T47D (cell line): Measurements from ENCODE around the gene GSTO1.

Source experiments
- DNase-seq, 2 experiments: peaks; one replicate each; pipeline versions ENCODE4 v3.0.0 to v3.0.0-alpha.2; 2011 to 2012; ENCODE audit warnings: low read depth in 1 of 2, low spot score in 1 of 2
- JUND ChIP-seq: IDR thresholded peaks from 2 replicates; pipeline ENCODE4 v1.6.1; 2012; ENCODE audit warnings: low read depth
- in situ Hi-C: cut with HindIII; loops from 2 replicates; pipeline ENCODE4 v1.10.0; 2016; ENCODE audit warnings: low sequenced_read_pairs, low pct_unique_long_range_greater_than_20kb

GSTO1 gene

GRCh38 chr10:104255311-104255981, 754 bp downstream of the GSTO1 start:
- no peak for TF ChIP-seq JUND
- in situ Hi-C loops: no loop called here
- DNase-seq: no peak

- in situ Hi-C loops: no loop called here
- TF ChIP-seq JUND: no peak
- DNase-seq: no peak
Observed at GRCh38 chr10:104256335-104256961, 1.8 kb downstream of the GSTO1 start.

DNA sequence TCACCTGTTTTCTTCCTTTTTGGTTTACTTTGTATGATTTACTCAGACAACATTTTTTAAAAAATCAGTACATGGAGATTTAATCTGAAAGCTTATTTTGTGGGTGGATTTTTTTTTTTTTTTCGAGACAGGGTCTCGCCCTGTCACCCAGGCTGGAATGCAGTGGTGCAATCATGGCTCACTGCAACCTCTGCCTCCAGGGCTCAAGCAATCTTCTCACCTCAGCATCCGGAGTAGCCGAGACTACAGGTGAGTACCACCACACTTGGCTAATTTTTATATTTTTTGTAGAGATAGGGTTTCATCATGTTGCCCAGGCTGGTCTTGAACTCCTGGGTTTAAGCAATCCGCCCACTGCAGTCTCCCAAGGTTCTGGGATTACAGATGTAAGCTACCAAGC, 2.5 kb downstream of the GSTO1 start:
- no peak for TF ChIP-seq JUND
- in situ Hi-C loops: no loop called here
- DNase-seq: no peak

DNA sequence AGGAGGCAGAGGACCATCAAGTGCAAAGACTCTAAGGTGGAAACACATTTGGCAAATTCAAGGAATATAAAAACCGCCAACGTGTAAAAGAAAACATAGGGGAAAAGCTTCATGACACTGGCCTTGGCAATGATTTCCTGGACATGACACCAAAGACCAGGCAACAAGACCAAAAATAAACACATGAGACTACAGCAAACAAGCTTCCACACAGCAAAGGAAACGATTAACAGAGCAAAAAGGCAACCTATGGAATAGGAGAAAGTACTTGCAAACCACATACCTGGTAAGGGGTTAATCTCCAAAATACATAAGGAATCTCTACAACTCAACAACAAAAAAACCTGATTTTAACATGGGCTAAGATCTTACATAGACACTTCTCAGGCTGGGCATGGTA, 3.5 kb downstream of the GSTO1 start:
- in situ Hi-C loops: no loop called here

GRCh38 chr10:104259456-104259855, 4.8 kb downstream of the GSTO1 start:
- DNase-seq: no peak
- no peak for TF ChIP-seq JUND
- in situ Hi-C loops: no loop called here

More for the DNA sequence above, 3.5 kb downstream of the GSTO1 start:
- no peak for DNase-seq
- TF ChIP-seq JUND: no peak

- in situ Hi-C loops: no loop called here
- no peak for DNase-seq
- no peak for TF ChIP-seq JUND
Observed at GRCh38 chr10:104259999-104260774, 5.5 kb downstream of the GSTO1 start.

DNA sequence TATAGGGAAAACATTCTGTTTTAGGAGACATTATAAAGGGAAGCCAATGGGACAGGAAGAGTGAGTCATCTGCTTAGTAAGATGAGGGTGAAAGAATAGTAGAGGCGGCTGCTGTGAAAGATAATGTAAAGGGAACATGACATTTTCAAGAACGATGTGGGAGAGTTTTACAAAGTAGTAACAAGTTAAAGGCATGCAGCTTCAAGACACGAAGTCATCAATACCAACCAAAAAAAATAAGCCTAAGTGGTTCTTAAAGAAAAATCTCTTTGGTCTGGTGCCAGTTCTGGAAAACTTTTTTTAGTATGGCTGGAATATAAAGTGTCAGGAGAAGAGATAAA, 6.1 kb downstream of the GSTO1 start:
- in situ Hi-C loops: no loop called here
- no peak for DNase-seq
- no peak for TF ChIP-seq JUND

- TF ChIP-seq JUND: no peak
- in situ Hi-C loops: no loop called here
- no peak for DNase-seq
Observed at GRCh38 chr10:104262055-104262454, 7.4 kb downstream of the GSTO1 start.

DNA sequence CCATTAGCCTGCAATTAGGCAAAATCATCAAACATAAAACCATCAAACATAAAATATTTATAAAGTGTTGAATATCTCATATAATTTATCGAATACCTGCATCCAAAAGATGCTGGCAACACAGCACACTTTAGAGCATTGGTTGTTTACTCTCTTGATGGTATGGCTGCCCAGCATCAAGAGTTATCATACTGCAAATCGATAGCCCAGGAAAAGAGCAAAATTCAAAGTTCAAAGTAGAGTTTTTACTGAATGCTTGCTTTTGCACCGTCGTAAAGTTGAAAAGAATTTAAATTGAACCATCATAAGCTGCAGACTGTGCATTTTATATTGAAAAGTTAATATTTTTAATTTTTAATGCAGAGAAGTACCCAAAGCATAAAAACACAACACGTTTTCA, 10.1 kb downstream of the GSTO1 start:
- no peak for TF ChIP-seq JUND
- no peak for DNase-seq
- in situ Hi-C loops: no loop called here

GRCh38 chr10:104267721-104268404, 13.2 kb downstream of the GSTO1 start:
- DNase-seq: no peak
- in situ Hi-C loops: no loop called here
- no peak for TF ChIP-seq JUND

DNA sequence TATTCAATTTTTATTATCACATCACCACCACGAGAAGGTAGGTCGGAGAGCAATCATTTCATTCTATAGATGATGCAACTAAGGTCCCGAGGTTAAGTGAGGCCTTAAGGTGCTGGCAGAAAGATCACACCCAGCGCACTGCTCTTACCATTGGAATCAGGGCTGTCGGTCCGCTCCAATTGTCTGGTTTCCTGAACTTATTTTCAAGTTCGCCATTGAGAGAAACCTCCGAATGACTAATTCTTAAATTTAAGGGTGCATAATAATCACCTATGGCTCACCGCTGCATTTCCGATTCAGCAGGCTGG, 13.7 kb downstream of the GSTO1 start:
- TF ChIP-seq JUND: no peak
- in situ Hi-C loops: no loop called here
- DNase-seq: no peak

- in situ Hi-C loops: no loop called here
- peak; percentile 98 to 99 for DNase-seq
- no peak for TF ChIP-seq JUND
Observed at GRCh38 chr10:104268713-104269645, 14.3 kb downstream of the GSTO1 start, which contains the start of gene GSTO2. Gene GSTO2, plus strand, starts transcription at chr10:104269184. Its CDS starts 5,732 bp downstream, at chr10:104274916.
